ENCODE measurements around the gene ZNF594.
"Not testable (repeated sequence)": the region's sequence is repeated elsewhere in the genome, so short reads cannot be mapped to it uniquely, and the experiment has no call there.

The ZNF594 gene
- total RNA-seq, result 16.3 to 52.9 (median 19.9) reads per million in 4 experiments

GRCh38 chr17:5191541-5192417, at the start of gene ZNF594:
TSS of gene ZNF594 (minus strand) at chr17:5191868. CDS start at chr17:5184256, 7,612 bp downstream.
- peak; percentile 94 for DNase-seq

GRCh38 chr17:5239769-5240168, 48.1 kb upstream of the ZNF594 start:
- not testable (repeated sequence) for DNase-seq

GRCh38 chr17:5238333-5238732, 46.7 kb upstream of the ZNF594 start:
- no peak for DNase-seq

- DNase-seq, result no peak
Measured at GRCh38 chr17:5237541-5238016, 45.9 kb upstream of the ZNF594 start.

GRCh38 chr17:5236938-5237540, 45.4 kb upstream of the ZNF594 start:
- no peak for DNase-seq

GRCh38 chr17:5234645-5235576, 43.2 kb upstream of the ZNF594 start, which contains the start of gene SCIMP:
TSS of gene SCIMP (minus strand) at chr17:5234860. CDS start at chr17:5234755, 105 bp downstream.
- no peak for DNase-seq

- not testable (repeated sequence) for DNase-seq
Measured at GRCh38 chr17:5233492-5233891, 41.8 kb upstream of the ZNF594 start.

GRCh38 chr17:5226940-5227878, 35.5 kb upstream of the ZNF594 start:
- DNase-seq, result no peak

GRCh38 chr17:5225668-5226457, 34.2 kb upstream of the ZNF594 start:
- DNase-seq, result no peak

- not testable (repeated sequence) for DNase-seq
Measured at GRCh38 chr17:5221912-5222311, 30.2 kb upstream of the ZNF594 start.

GRCh38 chr17:5220074-5220473, 28.4 kb upstream of the ZNF594 start:
- no peak for DNase-seq

- no peak for DNase-seq
Measured at GRCh38 chr17:5219536-5219935, 27.9 kb upstream of the ZNF594 start.

GRCh38 chr17:5217562-5217961, 25.9 kb upstream of the ZNF594 start:
- not testable (repeated sequence) for DNase-seq

GRCh38 chr17:5211458-5211857, 19.8 kb upstream of the ZNF594 start:
- no peak for DNase-seq

- no peak for DNase-seq
Measured at GRCh38 chr17:5210614-5211252, 19.1 kb upstream of the ZNF594 start.

- no peak for DNase-seq
Measured at GRCh38 chr17:5210091-5210490, 18.4 kb upstream of the ZNF594 start.

- DNase-seq, result no peak
Measured at GRCh38 chr17:5209396-5209795, 17.7 kb upstream of the ZNF594 start.

GRCh38 chr17:5203908-5204294, 12.2 kb upstream of the ZNF594 start:
- DNase-seq, result no peak

- no peak for DNase-seq
Measured at GRCh38 chr17:5203178-5203907, 11.7 kb upstream of the ZNF594 start.

All from effector CD8-positive, alpha-beta T cell (primary cell).